Measurements from ENCODE around the gene SPTSSA.

DNA sequence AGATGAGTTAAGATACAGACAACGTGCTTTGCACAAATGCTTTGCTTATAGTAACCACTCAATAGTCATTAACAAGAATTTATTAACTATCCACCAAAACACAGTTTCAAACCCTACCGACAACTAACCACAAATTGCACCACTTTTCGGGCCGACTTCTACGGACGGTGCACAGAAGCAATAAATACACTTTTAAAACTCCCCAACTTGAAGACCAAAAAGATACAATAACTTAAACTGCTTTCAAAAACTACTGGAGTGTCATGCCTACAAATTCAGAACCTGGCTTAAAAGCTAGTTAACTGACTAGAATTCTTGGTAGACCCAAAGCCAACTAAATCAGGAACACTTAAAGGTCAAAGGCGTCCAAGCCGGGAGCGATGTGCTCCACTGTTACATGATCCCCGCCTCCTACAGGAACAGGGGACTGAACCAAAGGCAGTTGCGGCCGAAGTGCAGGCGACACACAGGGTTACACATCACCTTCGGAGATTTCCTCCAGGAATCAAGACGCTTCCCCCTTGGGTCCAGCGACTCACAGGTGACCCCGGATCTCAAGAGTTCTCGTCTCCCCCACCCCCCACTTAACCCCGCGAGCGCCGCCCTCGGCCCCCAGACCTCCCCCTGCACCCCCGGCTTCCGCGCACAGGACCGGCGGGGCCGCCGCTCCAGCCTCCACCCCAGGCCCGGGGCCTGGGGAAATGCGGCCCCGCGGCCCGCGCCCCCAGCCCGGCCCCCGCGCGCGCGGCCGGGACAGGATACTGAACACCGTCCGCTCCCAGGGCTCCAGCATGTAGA lies 507 bp downstream of the SPTSSA start:
- TF ChIP-seq, protein P1, sequence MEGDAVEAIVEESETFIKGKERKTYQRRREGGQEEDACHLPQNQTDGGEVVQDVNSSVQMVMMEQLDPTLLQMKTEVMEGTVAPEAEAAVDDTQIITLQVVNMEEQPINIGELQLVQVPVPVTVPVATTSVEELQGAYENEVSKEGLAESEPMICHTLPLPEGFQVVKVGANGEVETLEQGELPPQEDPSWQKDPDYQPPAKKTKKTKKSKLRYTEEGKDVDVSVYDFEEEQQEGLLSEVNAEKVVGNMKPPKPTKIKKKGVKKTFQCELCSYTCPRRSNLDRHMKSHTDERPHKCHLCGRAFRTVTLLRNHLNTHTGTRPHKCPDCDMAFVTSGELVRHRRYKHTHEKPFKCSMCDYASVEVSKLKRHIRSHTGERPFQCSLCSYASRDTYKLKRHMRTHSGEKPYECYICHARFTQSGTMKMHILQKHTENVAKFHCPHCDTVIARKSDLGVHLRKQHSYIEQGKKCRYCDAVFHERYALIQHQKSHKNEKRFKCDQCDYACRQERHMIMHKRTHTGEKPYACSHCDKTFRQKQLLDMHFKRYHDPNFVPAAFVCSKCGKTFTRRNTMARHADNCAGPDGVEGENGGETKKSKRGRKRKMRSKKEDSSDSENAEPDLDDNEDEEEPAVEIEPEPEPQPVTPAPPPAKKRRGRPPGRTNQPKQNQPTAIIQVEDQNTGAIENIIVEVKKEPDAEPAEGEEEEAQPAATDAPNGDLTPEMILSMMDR (IDR thresholded peaks at IDR 0.05), result no peak
- no peak for TF ChIP-seq EZH2 (IDR thresholded peaks at IDR 0.05; ENCODE audit: borderline replicate concordance, insufficient read depth, low read depth, low read length, poor library complexity, severe bottlenecking)

Data from B cell (primary cell).